Retinal pigment epithelial cell (primary cell): ENCODE results near the gene ARHGAP44.
A peak's percentile ranks its signal among the peaks of the same experiment; 100 is the strongest.

Experiments
- DNase-seq: peaks from one replicate; pipeline ENCODE4 v3.0.0-alpha.2; 2010; ENCODE audit warnings: low read depth
- H3K4me3 ChIP-seq: 2 replicates; pipeline ENCODE4 v1.5.1; 2011; ENCODE audit warnings: mild to moderate bottlenecking, low read length, control low read depth, moderate library complexity
- CTCF ChIP-seq: conservative IDR thresholded peaks from 2 replicates; pipeline ENCODE4 v1.5.1; 2011; ENCODE audit warnings: low read depth, low read length, control low read depth, inconsistent platforms

ARHGAP44 gene

GRCh38 chr17:12996357-12996756 lies 207.1 kb downstream of the ARHGAP44 start:
- no peak overlapping the region for H3K4me3 ChIP-seq
- no peak for TF ChIP-seq CTCF
- no peak for DNase-seq

GRCh38 chr17:12996941-12997340 lies 207.6 kb downstream of the ARHGAP44 start:
- TF ChIP-seq CTCF, result no peak
- no peak overlapping the region for H3K4me3 ChIP-seq

GRCh38 chr17:12998461-12998860 lies 209.2 kb downstream of the ARHGAP44 start:
- no peak for DNase-seq
- TF ChIP-seq CTCF, result no peak
- H3K4me3 ChIP-seq, result no peak overlapping the region

More at GRCh38 chr17:12996941-12997340, 207.6 kb downstream of the ARHGAP44 start:
- no peak for DNase-seq

GRCh38 chr17:12998874-12999273 lies 209.6 kb downstream of the ARHGAP44 start:
- TF ChIP-seq CTCF, result no peak
- H3K4me3 ChIP-seq, result no peak overlapping the region
- DNase-seq, result no peak

GRCh38 chr17:13000561-13000960 lies 211.3 kb downstream of the ARHGAP44 start:
- no peak overlapping the region for H3K4me3 ChIP-seq
- no peak for DNase-seq
- TF ChIP-seq CTCF, result no peak

- DNase-seq, result no peak
- TF ChIP-seq CTCF, result no peak
- H3K4me3 ChIP-seq, result no peak overlapping the region
Observed at GRCh38 chr17:13001991-13002615, 212.8 kb downstream of the ARHGAP44 start.

- peak; percentile 17 for DNase-seq
- no peak overlapping the region for H3K4me3 ChIP-seq
- TF ChIP-seq CTCF, result peak; percentile 86
Observed at GRCh38 chr17:13002761-13003453, 213.6 kb downstream of the ARHGAP44 start.
